ENCODE data around the gene PTH1R. TPM values are rescaled to one million over a fixed set of nuclear protein-coding genes. Genes with fewer than 3 reads are reported as not detected.

PTH1R gene
- total RNA-seq, 4 donors from 2014 or later = 0.40 to 1.9 (median 1.5) TPM

- intact Hi-C loops (cut with DNase I) = loop anchor here (5.0 kb wide), 1 partner anchor 39 kb away; the partner anchor contains the start of genes CCDC12 and NBEAL2
- Histone ChIP-seq H3K36me3 (peaks cover 4 to 69% (median 18%) of the 10 kb centered on the region in 3 donors), H3K4me1 (peaks cover 46 to 87% (median 46%) of the 10 kb centered on the region in 3 donors), H3K4me3 (no peak overlapping the region), H3K27me3 (no peaks in the 10 kb centered on the region), H3K9me3 (no peaks in the 10 kb centered on the region), H3K27ac (peak overlapping the region in 2 of 4 donors; percentile 86 to 94)
- WGBS, 2 donors = 100% methylated on average over 2 of the region's 2 CpGs
- TF ChIP-seq POLR2A (IDR thresholded peaks at IDR 0.05) (no peak), CTCF (IDR thresholded peaks at IDR 0.05) (no peak)
- DNase-seq = no peak
Observed at GRCh38 chr3:46938118-46938517, 60.6 kb downstream of the PTH1R start.

DNA sequence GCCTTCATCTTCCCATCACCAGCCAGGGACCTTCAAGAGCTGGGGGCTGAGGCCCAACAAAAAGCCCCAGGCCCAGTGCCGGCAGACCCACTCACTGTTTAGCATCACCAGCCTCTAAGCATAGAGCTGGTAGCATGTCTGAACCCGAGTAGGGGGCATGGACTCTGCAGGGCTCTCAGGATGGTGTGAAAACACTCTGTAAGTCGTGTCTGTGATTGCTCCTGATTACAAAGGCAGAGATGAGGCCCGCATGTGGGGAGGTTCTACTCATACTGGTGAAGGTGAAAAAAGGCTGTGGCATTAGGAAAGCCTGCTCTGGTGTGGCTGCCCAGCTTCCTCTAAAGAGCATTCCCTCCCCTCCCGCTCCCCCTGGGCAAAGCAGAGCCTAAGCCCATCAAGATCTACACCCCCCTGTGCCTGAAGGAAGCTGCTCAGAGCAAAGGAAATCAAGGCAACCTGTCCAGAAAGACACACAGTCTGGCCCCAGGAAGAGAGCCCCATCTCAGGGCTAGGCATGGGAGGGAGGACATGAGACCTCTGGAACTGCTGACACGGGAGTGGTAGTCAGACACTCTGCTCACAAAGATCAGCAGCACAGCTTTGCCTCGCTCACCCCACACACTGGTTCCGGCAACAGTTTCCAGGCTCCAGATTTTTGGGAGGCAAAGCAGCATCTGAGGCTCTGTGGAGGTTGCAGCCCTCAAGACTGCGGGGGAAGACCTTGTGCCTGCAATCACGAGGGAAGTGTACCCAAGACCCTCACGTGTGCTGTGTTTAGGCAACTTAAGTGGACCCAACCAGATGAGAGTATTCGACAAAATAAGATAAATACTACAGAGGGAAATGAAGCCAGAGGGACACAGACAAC, 62.3 kb downstream of the PTH1R start:
- WGBS, 2 donors = 72 to 95% methylated on average over 4 to 8 of the region's 12 CpGs
- intact Hi-C loops (cut with DNase I) = loop anchor here (5.0 kb wide), 1 partner anchor 37 kb away; the partner anchor contains the start of genes CCDC12 and NBEAL2
- no peaks in the 10 kb centered on the region for H3K9me3 ChIP-seq

GRCh38 chr3:46942076-46942475, 64.6 kb downstream of the PTH1R start:
- intact Hi-C loops (cut with DNase I) = no loop called here
- no peak for DNase-seq
- 100% methylated on average over 3 of the region's 7 CpGs; no CpG with 5 or more reads in 1 of the 2 donors for WGBS, 2 donors
- Histone ChIP-seq H3K4me3 (no peak overlapping the region), H3K27me3 (no peaks in the 10 kb centered on the region), H3K27ac (peak overlapping the region in 3 of 4 donors; percentile 91 to 96 (median 95)), H3K36me3 (peaks cover 4 to 56% (median 18%) of the 10 kb centered on the region in 3 donors), H3K9me3 (no peaks in the 10 kb centered on the region), H3K4me1 (peaks cover 48 to 87% (median 49%) of the 10 kb centered on the region in 3 donors)
- TF ChIP-seq CTCF (IDR thresholded peaks at IDR 0.05) (no peak), POLR2A (IDR thresholded peaks at IDR 0.05) (no peak)

More for the DNA sequence above, 62.3 kb downstream of the PTH1R start:
- Histone ChIP-seq H3K4me3 (no peak overlapping the region), H3K4me1 (peaks cover 46 to 87% (median 50%) of the 10 kb centered on the region in 3 donors), H3K27ac (peak overlapping the region in 3 of 4 donors; percentile 28 to 94 (median 86)), H3K27me3 (no peaks in the 10 kb centered on the region), H3K36me3 (peaks cover 4 to 69% (median 18%) of the 10 kb centered on the region in 3 donors)
- DNase-seq = no peak
- TF ChIP-seq CTCF (IDR thresholded peaks at IDR 0.05) = no peak
- TF ChIP-seq POLR2A (IDR thresholded peaks at IDR 0.05) = no peak

DNA sequence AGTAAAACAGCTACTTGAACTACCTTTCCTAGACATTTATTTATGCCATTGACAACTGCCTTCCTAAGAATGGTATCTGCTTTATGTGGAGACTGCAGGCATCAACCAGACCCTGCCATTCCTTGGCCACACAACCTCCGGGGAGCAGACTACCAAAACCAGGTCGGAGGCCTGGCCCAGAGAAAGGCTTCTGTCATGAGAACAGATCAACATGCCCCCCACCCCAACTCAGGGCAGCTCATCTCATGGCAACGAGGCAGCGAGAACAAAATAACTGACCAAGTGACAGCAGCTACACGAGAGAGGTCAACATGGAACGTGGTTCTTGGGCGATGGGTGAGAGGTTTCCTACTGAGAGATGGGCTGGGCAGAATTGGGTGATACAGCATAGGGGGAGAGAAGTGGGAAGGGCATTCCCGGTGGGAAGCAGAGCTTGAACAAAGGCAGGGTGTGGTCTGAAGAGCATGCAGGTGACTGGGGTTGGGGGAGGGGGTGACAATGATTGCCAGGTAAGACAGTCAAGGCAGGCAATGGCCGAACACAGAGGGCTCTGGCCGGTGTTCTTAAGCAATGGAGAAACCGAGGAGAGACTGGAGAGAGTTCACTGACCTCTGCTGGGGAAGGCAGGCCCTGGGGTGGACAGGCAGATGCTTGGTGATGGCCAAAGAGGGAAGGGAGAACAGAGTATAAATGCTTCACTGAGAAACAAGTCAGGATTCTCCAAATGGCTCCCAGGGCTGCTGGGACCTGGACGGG, 65.1 kb downstream of the PTH1R start:
- intact Hi-C loops (cut with DNase I) = no loop called here
- WGBS, 2 donors = 73 to 79% methylated on average over 9 to 10 of the region's 12 CpGs
- Histone ChIP-seq H3K4me3 (no peak overlapping the region), H3K36me3 (peaks cover 3 to 51% (median 18%) of the 10 kb centered on the region in 3 donors), H3K27me3 (no peaks in the 10 kb centered on the region), H3K4me1 (peaks cover 54 to 87% (median 55%) of the 10 kb centered on the region in 3 donors), H3K27ac (peak overlapping the region; percentile 56 to 96 (median 93)), H3K9me3 (no peaks in the 10 kb centered on the region)
- TF ChIP-seq CTCF (IDR thresholded peaks at IDR 0.05) = no peak
- TF ChIP-seq POLR2A (IDR thresholded peaks at IDR 0.05) = no peak
- no peak for DNase-seq

All from esophagus squamous epithelium (tissue), 5 donors.